Spleen (tissue), 11 donors: ENCODE measurements around the gene GRAP2. TPM values are rescaled to one million over a fixed set of nuclear protein-coding genes. Genes with fewer than 3 reads are reported as not detected.
A peak's percentile ranks its signal among the peaks of the same experiment; 100 is the strongest.

ENCODE experiments used
- DNase-seq: peaks from one replicate; pipeline ENCODE4 v3.0.0-alpha.2; 2020
- H3K27ac ChIP-seq, 8 donors: fragments of 200-600 bp; sonication (generic) in 7 of 8; 1 replicate in 4 of 8; 2 replicates in 4 of 8; pipeline versions ENCODE4 v1.5.0 to v1.8.0; 2016 to 2021; ENCODE audit warnings: inconsistent platforms in 4 of 8, mild to moderate bottlenecking in 4 of 8, moderate library complexity in 1 of 8
- H3K27me3 ChIP-seq, 7 donors: fragments of 200-600 bp; sonication (generic) in 6 of 7; replicated peaks in 1 of 7; 1 replicate in 4 of 7; 2 replicates in 3 of 7; pipeline versions ENCODE4 v1.5.0 to v1.8.0; 2016 to 2021; ENCODE audit warnings: inconsistent platforms in 3 of 7, mild to moderate bottlenecking in 1 of 7
- H3K36me3 ChIP-seq, 6 donors: fragments of 200-600 bp; sonication (generic) in 5 of 6; 1 replicate in 4 of 6; 2 replicates in 2 of 6; pipeline versions ENCODE4 v1.5.0 to v1.8.0; 2016 to 2021; ENCODE audit warnings: inconsistent platforms in 2 of 6
- H3K4me1 ChIP-seq, 6 donors: fragments of 200-600 bp; sonication (generic) in 5 of 6; 1 replicate in 3 of 6; 2 replicates in 3 of 6; pipeline versions ENCODE4 v1.5.0 to v1.8.0; 2016 to 2021; ENCODE audit warnings: inconsistent platforms in 3 of 6
- H3K4me3 ChIP-seq, 8 donors: fragments of 200-600 bp; sonication (generic) in 7 of 8; 1 replicate in 4 of 8; 2 replicates in 4 of 8; pipeline versions ENCODE4 v1.5.0 to v1.8.0; 2016 to 2021; ENCODE audit warnings: inconsistent platforms in 4 of 8, mild to moderate bottlenecking in 4 of 8, moderate library complexity in 2 of 8
- H3K9me3 ChIP-seq, 8 donors: fragments of 200-600 bp; sonication (generic) in 7 of 8; 1 replicate in 4 of 8; 2 replicates in 4 of 8; pipeline versions ENCODE4 v1.5.0 to v1.8.0; 2016 to 2021; ENCODE audit warnings: inconsistent platforms in 4 of 8
- POLR2A ChIP-seq, 3 donors: fragments of 450-650 bp; IDR thresholded peaks; one replicate each; pipeline ENCODE4 v1.5.1; 2017; ENCODE audit warnings: antibody characterized with exemption in 3 of 3, mild to moderate bottlenecking in 1 of 3
- POLR2AphosphoS5 ChIP-seq, 3 donors: sonication (generic); formaldehyde crosslinking; IDR thresholded peaks; one replicate each; pipeline ENCODE4 v1.5.1; 2017; ENCODE audit warnings: antibody characterized with exemption in 3 of 3
- WGBS, 5 donors: extraction: QIAGEN DNeasy Blood & Tissue Kit in 3 of 5; methylation state at CpG; one replicate each; pipeline versions ENCODE4 v1.1.5 to v1.1.7; 2013 to 2018; 5-methylcytosine and 5-hydroxymethylcytosine counted together
- intact Hi-C: fragments of 100-400 bp; cut with DNase I; formaldehyde crosslinking; loops from one replicate; pipeline ENCODE4 v1.15.0; 2023; ENCODE audit warnings: low total_unique reads
- polyA plus RNA-seq, 3 donors: library from polyadenylated mRNA; stranded (reverse); fragments of 200-250 nt; gene quantifications; one replicate each; pipeline ENCODE4 v1.2.1, GENCODE V29; 2013
- total RNA-seq, 7 donors: library from RNA; depleted of rRNA in 3 of 7; stranded (reverse); fragments of >200 nt in 3 of 7; fragmentation: NEBNext Ultra II Directional in 4 of 7; extraction: Animal tissue kit (Norgen Biotek cat#: 25700) in 4 of 7; gene quantifications; one replicate each; pipeline versions ENCODE4 v1.1.0 to v1.2.1, GENCODE V29; 2016 to 2021
- TF ChIP-seq, protein P1 (sequence below), 11 experiments: fragments of 200-600 bp in 7 of 11; fragments of 450-650 bp in 4 of 11; sonication (generic) in 4 of 11; IDR thresholded peaks in 8 of 11; conservative IDR thresholded peaks in 3 of 11; 1 replicate in 7 of 11; 2 replicates in 4 of 11; pipeline versions ENCODE4 v1.4.0 to v1.8.0; 2016 to 2021; ENCODE audit warnings: antibody characterized with exemption in 11 of 11, inconsistent platforms in 4 of 11, mild to moderate bottlenecking in 1 of 11
- donor health status: healthy with polysubstance abuse.
- donor health status: DM: no; HTN: no; CAD: no; lungs with moderate emphysema.
- donor health status: DM: no; HTN: no; CAD: no.
- donor health status: Bipolar disorder and iron deficiency.
- donor health status: healthy.
- donor health status: DM: no; HTN: no; CAD: no.
- donor health status: DM: yes; HTN: yes; CAD: no.

Gene GRAP2
- total and polyA plus RNA-seq, 10 donors = 3.1 to 40.3 (median 29.8) TPM

DNA sequence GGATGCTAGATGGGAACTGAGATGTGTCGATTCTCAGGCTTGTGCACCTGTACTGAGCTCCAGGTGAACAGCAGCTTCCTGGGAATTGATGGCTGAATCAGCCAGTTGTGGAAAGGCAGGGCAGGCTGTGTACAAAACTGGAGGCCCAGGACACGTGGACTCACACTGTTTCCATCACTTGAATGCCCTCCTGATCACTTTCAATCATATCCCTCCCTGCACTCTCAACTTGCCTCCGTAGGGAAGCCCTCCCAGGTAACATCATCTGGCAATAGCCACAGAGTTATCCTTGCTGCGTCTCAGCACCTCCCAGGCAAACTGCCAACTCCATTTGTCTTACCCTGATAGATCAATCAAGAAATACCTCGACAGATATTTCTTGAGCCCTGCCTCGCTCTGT is 104.0 kb downstream of the GRAP2 start:
- TF ChIP-seq, protein P1, sequence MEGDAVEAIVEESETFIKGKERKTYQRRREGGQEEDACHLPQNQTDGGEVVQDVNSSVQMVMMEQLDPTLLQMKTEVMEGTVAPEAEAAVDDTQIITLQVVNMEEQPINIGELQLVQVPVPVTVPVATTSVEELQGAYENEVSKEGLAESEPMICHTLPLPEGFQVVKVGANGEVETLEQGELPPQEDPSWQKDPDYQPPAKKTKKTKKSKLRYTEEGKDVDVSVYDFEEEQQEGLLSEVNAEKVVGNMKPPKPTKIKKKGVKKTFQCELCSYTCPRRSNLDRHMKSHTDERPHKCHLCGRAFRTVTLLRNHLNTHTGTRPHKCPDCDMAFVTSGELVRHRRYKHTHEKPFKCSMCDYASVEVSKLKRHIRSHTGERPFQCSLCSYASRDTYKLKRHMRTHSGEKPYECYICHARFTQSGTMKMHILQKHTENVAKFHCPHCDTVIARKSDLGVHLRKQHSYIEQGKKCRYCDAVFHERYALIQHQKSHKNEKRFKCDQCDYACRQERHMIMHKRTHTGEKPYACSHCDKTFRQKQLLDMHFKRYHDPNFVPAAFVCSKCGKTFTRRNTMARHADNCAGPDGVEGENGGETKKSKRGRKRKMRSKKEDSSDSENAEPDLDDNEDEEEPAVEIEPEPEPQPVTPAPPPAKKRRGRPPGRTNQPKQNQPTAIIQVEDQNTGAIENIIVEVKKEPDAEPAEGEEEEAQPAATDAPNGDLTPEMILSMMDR (IDR thresholded peaks at IDR 0.05 in 8 of 11, conservative IDR thresholded peaks at IDR 0.05 in 3 of 11) = no peak
- TF ChIP-seq POLR2A (IDR thresholded peaks at IDR 0.05) (no peak), POLR2AphosphoS5 (IDR thresholded peaks at IDR 0.05) (no peak)
- intact Hi-C loops = no loop called here
- peaks cover 0 to 36% (median 2%) of the 10 kb centered on the region in 7 donors for H3K27me3 ChIP-seq
- peaks cover 0 to 31% (median 4%) of the 10 kb centered on the region in 6 donors for H3K4me1 ChIP-seq
- no peak overlapping the region for H3K4me3 ChIP-seq
- WGBS, 5 donors = 78 to 91% (median 83%) methylated on average over 6 of the region's 6 CpGs
- H3K27ac ChIP-seq = no peak overlapping the region
- DNase-seq = no peak
- H3K9me3 ChIP-seq = no peaks in the 10 kb centered on the region
- no peaks in the 10 kb centered on the region for H3K36me3 ChIP-seq

DNA sequence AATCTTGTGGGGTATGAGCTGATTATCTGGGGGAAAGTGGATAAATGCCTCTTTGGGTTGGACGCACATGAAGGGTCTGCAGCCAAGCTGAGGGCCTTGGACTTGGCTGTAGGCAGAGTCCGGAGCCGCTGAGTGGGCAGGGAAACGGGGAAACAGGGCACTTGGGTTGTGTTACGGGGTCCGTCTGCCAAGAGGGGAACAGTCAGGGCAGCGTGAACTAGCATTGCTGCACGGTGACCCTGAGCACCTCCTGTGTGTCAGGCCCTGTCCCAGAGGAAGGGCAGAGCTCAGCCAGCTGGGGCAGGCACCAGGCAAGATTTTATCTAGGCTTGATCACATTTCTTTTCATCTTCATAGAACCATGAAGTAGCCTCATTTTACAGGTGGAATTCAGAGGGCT is 105.8 kb downstream of the GRAP2 start:
- H3K9me3 ChIP-seq = no peaks in the 10 kb centered on the region
- H3K27me3 ChIP-seq = peaks cover 0 to 50% (median 6%) of the 10 kb centered on the region in 7 donors
- TF ChIP-seq, protein P1 (IDR thresholded peaks at IDR 0.05 in 8 of 11, conservative IDR thresholded peaks at IDR 0.05 in 3 of 11) = no peak
- TF ChIP-seq POLR2A (IDR thresholded peaks at IDR 0.05) (no peak), POLR2AphosphoS5 (IDR thresholded peaks at IDR 0.05) (peak; percentile 50 to 74 (median 63))
- H3K27ac ChIP-seq = no peak overlapping the region
- H3K4me1 ChIP-seq = peaks cover 0 to 35% (median 4%) of the 10 kb centered on the region in 6 donors
- WGBS, 5 donors = 69 to 79% (median 76%) methylated on average over 8 of the region's 8 CpGs
- H3K36me3 ChIP-seq = no peaks in the 10 kb centered on the region
- H3K4me3 ChIP-seq = no peak overlapping the region
- peak; percentile 71 for DNase-seq
- intact Hi-C loops = no loop called here

DNA sequence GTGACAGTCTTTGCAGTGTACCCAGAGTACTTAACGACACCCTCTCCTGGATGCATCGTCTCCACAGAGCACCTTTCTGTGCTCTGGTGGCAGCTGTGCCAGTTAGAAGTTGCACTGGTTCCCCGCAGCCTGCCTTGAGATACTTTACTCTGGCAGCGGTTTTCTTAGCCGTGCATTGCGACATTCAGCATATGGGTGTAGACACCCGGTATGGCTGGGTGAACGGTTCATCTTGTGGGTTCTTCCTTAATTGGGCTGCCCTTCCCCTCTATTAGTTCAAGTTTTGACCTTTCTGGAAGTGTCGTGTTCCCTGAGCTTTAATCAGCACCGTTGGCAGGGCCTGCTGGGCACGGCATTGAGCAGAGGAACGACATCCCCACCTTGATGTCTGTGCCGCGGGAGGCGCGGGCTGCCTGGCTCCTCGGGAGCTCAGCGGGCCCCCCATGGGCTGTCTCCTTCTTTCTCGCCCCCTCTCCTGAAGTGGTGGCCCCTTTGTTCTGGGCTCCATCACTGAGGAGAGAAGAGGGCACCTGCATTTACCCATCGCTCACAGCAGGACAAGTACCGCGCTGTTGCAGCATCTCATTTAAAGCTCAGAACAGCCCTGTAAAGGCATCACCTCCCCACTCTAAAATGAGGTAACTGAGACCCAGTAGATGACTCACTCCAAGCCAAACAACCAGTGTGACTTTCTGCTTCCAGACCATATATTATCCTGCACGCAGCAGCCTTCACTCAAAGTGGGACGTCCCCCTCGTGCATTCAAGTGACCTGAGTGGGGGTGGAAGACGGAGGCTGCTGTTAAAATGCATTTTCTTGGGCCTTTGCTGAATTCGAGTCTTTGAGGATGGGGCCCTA is 107.2 kb downstream of the GRAP2 start:
- 57 to 76% (median 67%) methylated on average over 26 to 27 of the region's 27 CpGs for WGBS, 5 donors
- peak overlapping the region in 4 of 8 donors; percentile 32 to 71 (median 58) for H3K27ac ChIP-seq
- no peak overlapping the region for H3K4me3 ChIP-seq
- H3K4me1 ChIP-seq = peaks cover 0 to 35% (median 4%) of the 10 kb centered on the region in 6 donors
- TF ChIP-seq POLR2A (IDR thresholded peaks at IDR 0.05) (no peak), POLR2AphosphoS5 (IDR thresholded peaks at IDR 0.05) (no peak)
- TF ChIP-seq, protein P1 (IDR thresholded peaks at IDR 0.05 in 8 of 11, conservative IDR thresholded peaks at IDR 0.05 in 3 of 11) = no peak
- peaks cover 0 to 45% (median 6%) of the 10 kb centered on the region in 7 donors for H3K27me3 ChIP-seq
- DNase-seq = peak; percentile 74
- H3K9me3 ChIP-seq = no peaks in the 10 kb centered on the region
- H3K36me3 ChIP-seq = no peaks in the 10 kb centered on the region
- intact Hi-C loops = no loop called here

DNA sequence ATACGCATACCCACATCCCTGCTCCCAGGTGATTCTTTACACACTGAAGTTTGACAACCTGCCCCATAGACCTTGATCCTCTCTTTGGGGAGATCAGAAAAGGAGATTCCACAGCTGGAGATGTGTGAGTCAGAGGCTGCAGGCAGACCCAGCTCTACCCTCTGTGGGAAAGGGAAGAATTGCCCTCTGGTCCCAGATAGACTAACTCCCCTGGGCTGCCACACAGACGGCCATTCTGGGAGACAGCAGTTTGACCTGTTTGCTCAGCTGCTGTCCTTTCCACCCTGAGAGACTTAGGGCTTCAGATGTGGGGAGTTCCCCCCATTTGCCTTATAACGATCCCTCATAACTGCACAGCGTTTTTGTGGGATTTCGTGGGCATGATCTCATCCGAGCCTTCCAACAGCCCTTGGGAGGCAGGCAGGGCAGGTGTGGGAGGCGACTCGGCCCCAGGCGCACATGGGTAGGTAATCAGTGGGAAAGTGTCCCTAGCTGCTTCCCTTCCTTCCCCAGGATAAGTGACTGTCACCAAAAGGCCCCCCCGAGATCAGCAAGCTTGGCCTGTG is 107.9 kb downstream of the GRAP2 start:
- TF ChIP-seq, protein P1 (IDR thresholded peaks at IDR 0.05 in 8 of 11, conservative IDR thresholded peaks at IDR 0.05 in 3 of 11) = no peak
- TF ChIP-seq POLR2A (IDR thresholded peaks at IDR 0.05) (no peak), POLR2AphosphoS5 (IDR thresholded peaks at IDR 0.05) (no peak)
- H3K9me3 ChIP-seq = no peaks in the 10 kb centered on the region
- no peaks in the 10 kb centered on the region for H3K36me3 ChIP-seq
- H3K4me1 ChIP-seq = peaks cover 0 to 35% (median 4%) of the 10 kb centered on the region in 6 donors
- no peak overlapping the region for H3K27ac ChIP-seq
- DNase-seq = peak; percentile 39
- H3K4me3 ChIP-seq = no peak overlapping the region
- intact Hi-C loops = no loop called here
- peaks cover 0 to 38% (median 6%) of the 10 kb centered on the region in 7 donors for H3K27me3 ChIP-seq
- 80 to 89% (median 83%) methylated on average over 9 to 10 of the region's 10 CpGs for WGBS, 5 donors
